Liver (tissue), 9 donors: ENCODE results near the gene NECTIN1. TPM values are rescaled to one million over a fixed set of nuclear protein-coding genes. Genes with fewer than 3 reads are reported as not detected.

ENCODE experiments used
- DNase-seq: peaks from one replicate; pipeline ENCODE4 v3.0.0-alpha.2; 2017; ENCODE audit warnings: low spot score
- H3K27ac ChIP-seq, 2 donors: one replicate each; pipeline ENCODE4 v1.7.0; 2013; ENCODE audit warnings: inconsistent platforms in 2 of 2, low read length in 2 of 2, control low read depth in 1 of 2, low read depth in 1 of 2, mild to moderate bottlenecking in 1 of 2
- H3K27me3 ChIP-seq, 4 donors: one replicate each; pipeline versions ENCODE4 v1.6.1 to v1.7.0; 2013; ENCODE audit warnings: low read length in 3 of 4, inconsistent platforms in 1 of 4, mild to moderate bottlenecking in 1 of 4, moderate library complexity in 1 of 4; ENCODE audit not compliant: control insufficient read depth in 4 of 4, insufficient read depth in 4 of 4
- H3K36me3 ChIP-seq, 4 donors: one replicate each; pipeline versions ENCODE4 v1.6.1 to v1.7.0; 2013; ENCODE audit warnings: low read length in 3 of 4, mild to moderate bottlenecking in 3 of 4, low read depth in 1 of 4, moderate library complexity in 1 of 4; ENCODE audit not compliant: control insufficient read depth in 4 of 4, insufficient read depth in 3 of 4
- H3K4me1 ChIP-seq, 4 donors: one replicate each; pipeline versions ENCODE4 v1.6.1 to v1.7.0; 2013; ENCODE audit warnings: low read length in 3 of 4, mild to moderate bottlenecking in 3 of 4, moderate library complexity in 1 of 4; ENCODE audit not compliant: control insufficient read depth in 4 of 4, insufficient read depth in 4 of 4
- H3K4me3 ChIP-seq, 3 donors: one replicate each; pipeline versions ENCODE4 v1.6.1 to v1.7.0; 2013; ENCODE audit warnings: low read length in 3 of 3, control low read depth in 1 of 3, low read depth in 1 of 3, mild to moderate bottlenecking in 1 of 3
- H3K9ac ChIP-seq, 2 donors: one replicate each; pipeline ENCODE4 v1.7.0; 2013; ENCODE audit warnings: low read length in 2 of 2, mild to moderate bottlenecking in 2 of 2, moderate library complexity in 2 of 2, control low read depth in 1 of 2, low read depth in 1 of 2
- H3K9me3 ChIP-seq, 4 donors: one replicate each; pipeline versions ENCODE4 v1.6.1 to v1.7.0; 2013; ENCODE audit warnings: low read length in 3 of 4; ENCODE audit not compliant: control insufficient read depth in 4 of 4
- ATF3 ChIP-seq: IDR thresholded peaks from 2 replicates; pipeline ENCODE4 v1.6.1; 2016; ENCODE audit warnings: antibody characterized with exemption
- EGR1 ChIP-seq, 2 donors: IDR thresholded peaks; 2 replicates each; pipeline ENCODE4 v1.6.1; 2016 to 2018; ENCODE audit warnings: antibody characterized with exemption in 2 of 2, low read depth in 2 of 2
- FOXA1 ChIP-seq: IDR thresholded peaks from 2 replicates; pipeline ENCODE4 v1.6.1; 2016; ENCODE audit warnings: antibody characterized with exemption
- FOXA2 ChIP-seq: IDR thresholded peaks from 2 replicates; pipeline ENCODE4 v1.6.1; 2016; ENCODE audit warnings: antibody characterized with exemption
- GABPA ChIP-seq, 2 donors: IDR thresholded peaks in 1 of 2; conservative IDR thresholded peaks in 1 of 2; 2 replicates each; pipeline ENCODE4 v1.6.1; 2016; ENCODE audit warnings: antibody characterized with exemption in 2 of 2, mild to moderate bottlenecking in 1 of 2, moderate library complexity in 1 of 2
- HNF4A ChIP-seq, 2 donors: conservative IDR thresholded peaks; 2 replicates each; pipeline ENCODE4 v1.6.1; 2016; ENCODE audit warnings: antibody characterized with exemption in 2 of 2, mild to moderate bottlenecking in 2 of 2
- HNF4G ChIP-seq: IDR thresholded peaks from 2 replicates; pipeline ENCODE4 v1.6.1; 2016; ENCODE audit warnings: antibody characterized with exemption
- JUND ChIP-seq, 2 donors: IDR thresholded peaks; 2 replicates each; pipeline ENCODE4 v1.6.1; 2016; ENCODE audit warnings: antibody characterized with exemption in 2 of 2
- NR2F2 ChIP-seq: IDR thresholded peaks from 2 replicates; pipeline ENCODE4 v1.6.1; 2016; ENCODE audit warnings: antibody characterized with exemption
- RAD21 ChIP-seq, 2 donors: IDR thresholded peaks; 2 replicates each; pipeline ENCODE4 v1.6.1; 2016; ENCODE audit warnings: antibody characterized with exemption in 2 of 2, mild to moderate bottlenecking in 2 of 2
- REST ChIP-seq: IDR thresholded peaks from 2 replicates; pipeline ENCODE4 v1.6.1; 2016; ENCODE audit warnings: antibody characterized with exemption, mild to moderate bottlenecking
- RXRA ChIP-seq, 2 donors: IDR thresholded peaks; 2 replicates each; pipeline ENCODE4 v1.6.1; 2017 to 2018; ENCODE audit warnings: antibody characterized with exemption in 2 of 2, mild to moderate bottlenecking in 1 of 2
- SP1 ChIP-seq: IDR thresholded peaks from 2 replicates; pipeline ENCODE4 v1.6.1; 2018; ENCODE audit warnings: antibody characterized with exemption, mild to moderate bottlenecking
- TAF1 ChIP-seq: conservative IDR thresholded peaks from 2 replicates; pipeline ENCODE4 v1.6.1; 2016; ENCODE audit warnings: antibody characterized with exemption, mild to moderate bottlenecking
- YY1 ChIP-seq: IDR thresholded peaks from 2 replicates; pipeline ENCODE4 v1.6.1; 2016; ENCODE audit warnings: antibody characterized with exemption, mild to moderate bottlenecking
- WGBS: extraction: QIAGEN DNeasy Blood & Tissue Kit; methylation state at CpG from one replicate; pipeline ENCODE4 v1.1.7; 2013; 5-methylcytosine and 5-hydroxymethylcytosine counted together
- polyA plus RNA-seq, 2 donors: library from polyadenylated mRNA; stranded (reverse) in 1 of 2; unstranded in 1 of 2; fragments of 200-250 nt in 1 of 2; fragments of >200 nt in 1 of 2; fragmentation: Nextera tagmentation in 1 of 2; extraction: Ambion mirVana in 1 of 2; gene quantifications; one replicate each; pipeline versions ENCODE4 v1.2.1 to v1.2.3, GENCODE V29; 2013 to 2015
- total RNA-seq, 2 donors: library from RNA; depleted of rRNA; stranded (reverse); fragments of >200 nt; gene quantifications; one replicate each; pipeline ENCODE4 v1.2.3, GENCODE V29; 2014
- TF ChIP-seq, protein P1 (sequence below): IDR thresholded peaks from 2 replicates; pipeline ENCODE4 v1.6.1; 2016; ENCODE audit warnings: antibody characterized with exemption
- TF ChIP-seq, protein P2 (sequence below): fragments of 150-350 bp; IDR thresholded peaks from 2 replicates; pipeline ENCODE4 v1.5.1; 2017; ENCODE audit warnings: improper control_type of control experiment, low read depth, low read length; ENCODE audit not compliant: missing input control
- TF ChIP-seq, protein P3 (sequence below): IDR thresholded peaks from 2 replicates; pipeline ENCODE4 v1.6.1; 2016; ENCODE audit warnings: antibody characterized with exemption
- donor health status: healthy.
- donor health status: healthy.
- donor health status: healthy.
- donor health status: healthy.
- donor health status: healthy.

The NECTIN1 gene
- total and polyA plus RNA-seq, 4 donors = 0.69 to 7.7 (median 5.0) TPM

DNA sequence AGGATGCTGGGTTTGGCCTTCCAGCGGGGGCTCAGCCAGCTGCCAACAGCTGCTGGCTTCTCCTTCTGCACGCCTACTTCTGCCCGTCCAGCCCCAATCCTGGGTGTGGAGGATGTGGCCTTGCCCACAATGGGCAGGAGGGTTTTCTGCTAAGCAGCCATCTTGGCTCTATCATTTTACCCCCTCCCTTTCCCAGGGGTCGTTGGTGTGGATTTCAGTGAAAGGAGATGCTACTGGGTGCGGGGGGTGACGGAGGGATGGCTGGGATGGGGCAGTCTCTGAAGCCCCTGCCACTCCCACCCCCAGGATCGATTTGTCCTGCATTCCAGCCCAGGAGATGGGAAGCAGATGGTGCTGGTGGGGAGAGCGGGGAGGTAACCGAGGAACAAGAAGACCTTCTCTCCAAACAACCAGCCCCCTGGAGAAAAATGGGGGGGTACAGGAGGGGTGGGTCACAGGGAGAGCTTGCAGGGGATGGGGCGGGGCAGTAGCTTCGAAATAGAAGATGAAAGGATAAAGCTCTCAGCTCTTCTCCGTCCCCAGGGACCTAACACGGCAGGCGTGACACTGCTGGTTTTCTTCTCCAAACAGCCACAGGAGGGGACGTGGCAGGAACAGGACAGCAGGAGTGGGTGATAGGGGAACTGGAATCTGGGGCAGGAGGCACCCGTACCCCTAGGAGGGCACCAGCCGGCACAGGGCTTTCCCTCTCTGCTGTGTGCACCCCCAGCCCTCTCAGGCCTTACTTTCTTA, 68.9 kb downstream of the NECTIN1 start:
- no peaks in the 10 kb centered on the region for H3K36me3 ChIP-seq
- no peaks in the 10 kb centered on the region for H3K4me1 ChIP-seq
- no peak overlapping the region for H3K9ac ChIP-seq
- H3K27me3 ChIP-seq = no peaks in the 10 kb centered on the region
- TF ChIP-seq EGR1 (IDR thresholded peaks at IDR 0.05; ENCODE audit: low read depth in 2 of 2) (no peak), SP1 (no peak), TAF1 (no peak), FOXA2 (no peak), RXRA (IDR thresholded peaks at IDR 0.05) (no peak), HNF4G (no peak), FOXA1 (no peak), RAD21 (IDR thresholded peaks at IDR 0.05) (no peak), HNF4A (conservative IDR thresholded peaks at IDR 0.05) (no peak), NR2F2 (no peak), YY1 (no peak), GABPA (IDR thresholded peaks at IDR 0.05 in 1 of 2, conservative IDR thresholded peaks at IDR 0.05 in 1 of 2) (no peak), REST (no peak), ATF3 (no peak), JUND (IDR thresholded peaks at IDR 0.05) (no peak)
- TF ChIP-seq, protein P1, sequence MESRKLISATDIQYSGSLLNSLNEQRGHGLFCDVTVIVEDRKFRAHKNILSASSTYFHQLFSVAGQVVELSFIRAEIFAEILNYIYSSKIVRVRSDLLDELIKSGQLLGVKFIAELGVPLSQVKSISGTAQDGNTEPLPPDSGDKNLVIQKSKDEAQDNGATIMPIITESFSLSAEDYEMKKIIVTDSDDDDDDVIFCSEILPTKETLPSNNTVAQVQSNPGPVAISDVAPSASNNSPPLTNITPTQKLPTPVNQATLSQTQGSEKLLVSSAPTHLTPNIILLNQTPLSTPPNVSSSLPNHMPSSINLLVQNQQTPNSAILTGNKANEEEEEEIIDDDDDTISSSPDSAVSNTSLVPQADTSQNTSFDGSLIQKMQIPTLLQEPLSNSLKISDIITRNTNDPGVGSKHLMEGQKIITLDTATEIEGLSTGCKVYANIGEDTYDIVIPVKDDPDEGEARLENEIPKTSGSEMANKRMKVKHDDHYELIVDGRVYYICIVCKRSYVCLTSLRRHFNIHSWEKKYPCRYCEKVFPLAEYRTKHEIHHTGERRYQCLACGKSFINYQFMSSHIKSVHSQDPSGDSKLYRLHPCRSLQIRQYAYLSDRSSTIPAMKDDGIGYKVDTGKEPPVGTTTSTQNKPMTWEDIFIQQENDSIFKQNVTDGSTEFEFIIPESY = no peak
- TF ChIP-seq, protein P2, sequence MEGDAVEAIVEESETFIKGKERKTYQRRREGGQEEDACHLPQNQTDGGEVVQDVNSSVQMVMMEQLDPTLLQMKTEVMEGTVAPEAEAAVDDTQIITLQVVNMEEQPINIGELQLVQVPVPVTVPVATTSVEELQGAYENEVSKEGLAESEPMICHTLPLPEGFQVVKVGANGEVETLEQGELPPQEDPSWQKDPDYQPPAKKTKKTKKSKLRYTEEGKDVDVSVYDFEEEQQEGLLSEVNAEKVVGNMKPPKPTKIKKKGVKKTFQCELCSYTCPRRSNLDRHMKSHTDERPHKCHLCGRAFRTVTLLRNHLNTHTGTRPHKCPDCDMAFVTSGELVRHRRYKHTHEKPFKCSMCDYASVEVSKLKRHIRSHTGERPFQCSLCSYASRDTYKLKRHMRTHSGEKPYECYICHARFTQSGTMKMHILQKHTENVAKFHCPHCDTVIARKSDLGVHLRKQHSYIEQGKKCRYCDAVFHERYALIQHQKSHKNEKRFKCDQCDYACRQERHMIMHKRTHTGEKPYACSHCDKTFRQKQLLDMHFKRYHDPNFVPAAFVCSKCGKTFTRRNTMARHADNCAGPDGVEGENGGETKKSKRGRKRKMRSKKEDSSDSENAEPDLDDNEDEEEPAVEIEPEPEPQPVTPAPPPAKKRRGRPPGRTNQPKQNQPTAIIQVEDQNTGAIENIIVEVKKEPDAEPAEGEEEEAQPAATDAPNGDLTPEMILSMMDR = no peak
- TF ChIP-seq, protein P3, sequence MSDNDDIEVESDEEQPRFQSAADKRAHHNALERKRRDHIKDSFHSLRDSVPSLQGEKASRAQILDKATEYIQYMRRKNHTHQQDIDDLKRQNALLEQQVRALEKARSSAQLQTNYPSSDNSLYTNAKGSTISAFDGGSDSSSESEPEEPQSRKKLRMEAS = no peak
- WGBS = 86% methylated on average over 17 of the region's 17 CpGs
- no peak overlapping the region for H3K4me3 ChIP-seq
- no peak for DNase-seq
- H3K9me3 ChIP-seq = no peaks in the 10 kb centered on the region
- H3K27ac ChIP-seq = no peak overlapping the region
